Measurements from ENCODE around the gene GJD3.
A peak's percentile ranks its signal among the peaks of the same experiment; 100 is the strongest.

Gene GJD3

GRCh38 chr17:40340327-40340726 lies 24.2 kb downstream of the GJD3 start:
- no peak for DNase-seq (ENCODE audit: low read depth)

DNA sequence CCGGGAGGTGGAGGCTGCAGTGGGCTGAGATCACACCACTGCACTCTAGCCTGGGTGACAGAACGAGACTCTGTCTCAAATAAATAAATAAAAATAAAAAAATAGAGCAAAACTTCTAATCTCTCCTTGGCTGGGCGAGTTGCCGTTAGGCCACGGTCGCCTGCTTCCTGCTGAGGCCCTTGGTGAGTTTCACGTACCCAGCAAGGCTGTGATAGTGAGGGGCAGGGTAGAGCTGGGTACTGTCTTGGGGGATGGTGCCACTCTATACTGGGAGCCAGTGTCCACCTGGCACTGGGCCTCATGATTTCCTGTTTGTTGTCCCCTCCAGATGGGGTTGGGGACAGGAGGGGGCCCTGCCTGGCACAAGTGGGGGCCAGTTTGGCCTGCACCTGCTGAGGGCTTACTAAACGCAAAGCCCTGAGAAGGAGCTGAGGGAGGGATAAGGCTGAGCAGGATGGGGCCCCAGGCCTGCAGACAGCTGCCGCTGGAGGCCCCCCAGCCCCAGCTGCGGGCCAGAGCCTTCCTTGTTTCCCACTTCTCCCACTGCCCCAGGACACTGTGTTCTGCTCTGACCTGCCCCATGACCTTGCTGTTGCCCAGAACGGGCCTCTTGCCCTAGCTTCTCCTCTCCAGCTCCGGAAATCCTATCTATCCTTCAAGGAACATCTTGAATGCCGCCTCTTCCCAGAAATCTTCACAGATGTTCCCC lies 25.4 kb downstream of the GJD3 start:
- DNase-seq (ENCODE audit: low read depth): no peak

DNA sequence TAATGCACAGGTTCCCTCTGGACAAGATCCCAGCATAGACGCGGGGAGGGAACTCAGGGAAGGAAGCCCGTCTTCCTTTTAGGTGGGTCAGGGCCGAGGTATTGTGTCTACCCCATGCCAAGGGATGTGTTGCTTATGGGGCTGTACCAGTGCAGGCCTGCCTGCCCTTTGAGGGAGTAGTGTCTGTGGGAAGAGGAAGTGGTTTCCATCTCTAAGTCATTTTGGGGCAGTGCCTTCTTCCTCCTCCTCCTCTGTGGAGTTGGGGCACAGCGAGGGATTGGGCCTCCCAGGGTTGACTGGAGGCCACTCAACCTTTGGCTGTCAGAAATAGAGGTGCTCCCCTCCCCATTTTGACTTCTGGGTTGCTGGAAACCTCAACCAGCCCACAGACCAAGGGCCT lies 26.5 kb downstream of the GJD3 start:
- DNase-seq (ENCODE audit: low read depth): no peak

- DNase-seq (ENCODE audit: low read depth): no peak
These were observed 27.2 kb downstream of the GJD3 start for GRCh38 chr17:40337351-40337750.

DNA sequence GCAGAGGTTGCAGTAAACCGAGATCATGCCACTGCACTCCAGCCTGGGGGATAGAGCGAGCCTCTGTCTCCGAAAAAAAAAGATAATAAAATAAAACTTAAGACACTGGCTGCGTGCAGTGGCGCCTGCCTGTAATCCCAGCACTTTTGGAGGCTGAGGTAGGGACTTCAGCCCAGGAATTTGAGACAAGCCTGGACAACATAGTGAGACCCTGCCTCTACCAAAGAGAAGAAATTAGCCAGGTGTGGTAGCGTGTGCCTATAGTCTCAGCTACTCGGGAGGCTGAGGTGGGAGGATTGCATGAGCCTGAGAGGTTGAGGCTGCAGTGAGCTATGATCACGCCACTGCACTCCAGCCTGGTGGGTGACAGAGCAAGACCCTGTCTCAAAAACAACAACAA lies 28.9 kb downstream of the GJD3 start:
- no peak for DNase-seq (ENCODE audit: low read depth)

GRCh38 chr17:40333781-40334448 lies 30.6 kb downstream of the GJD3 start:
- no peak for DNase-seq (ENCODE audit: low read depth)

DNA sequence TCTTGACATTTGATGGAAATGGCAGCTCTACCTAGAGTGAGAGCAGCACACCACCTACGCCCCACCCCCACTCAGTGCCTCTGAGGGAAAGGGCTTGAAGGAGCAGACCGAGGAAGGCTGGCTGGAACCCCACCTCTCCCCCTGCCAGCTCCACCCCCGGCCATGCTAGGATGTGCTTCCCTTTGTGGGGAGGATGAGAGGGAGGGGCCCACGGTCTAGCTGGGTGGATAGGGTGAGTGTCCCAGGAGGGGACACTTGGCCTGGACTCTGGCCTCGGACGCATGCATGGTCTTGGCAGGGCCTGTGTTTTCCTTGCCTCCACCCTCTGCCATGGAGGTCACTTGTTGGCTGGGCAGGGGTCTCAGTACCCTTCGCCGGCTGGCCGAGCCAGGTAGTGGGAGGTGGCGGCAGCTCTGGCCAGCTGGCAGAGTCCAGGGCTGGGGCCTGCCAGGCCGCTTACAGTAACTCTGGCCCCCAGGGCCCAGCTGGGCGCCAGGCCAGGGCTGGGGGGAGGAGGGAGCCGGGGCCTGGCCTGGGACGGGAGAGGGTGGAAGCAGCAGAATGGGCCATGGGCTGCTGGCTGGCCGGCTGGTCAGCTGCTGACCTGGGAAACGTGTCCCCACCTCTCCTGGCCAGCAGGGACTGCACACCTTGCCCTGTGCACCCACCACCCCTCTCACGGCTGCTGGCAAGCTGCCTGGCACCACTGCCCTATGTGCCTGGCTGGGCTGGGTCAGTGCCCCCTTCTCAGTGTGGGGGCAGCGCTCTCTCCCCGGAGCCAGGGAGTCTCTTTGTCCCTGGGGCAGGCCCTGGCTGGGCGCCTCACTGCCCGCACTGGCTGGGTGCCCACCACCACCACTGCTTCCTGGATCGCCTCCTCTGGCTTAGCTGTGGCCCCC lies 32.5 kb downstream of the GJD3 start:
- no peak for DNase-seq (ENCODE audit: low read depth)

GRCh38 chr17:40330850-40331470 lies 33.6 kb downstream of the GJD3 start:
- DNase-seq (ENCODE audit: low read depth): no peak

GRCh38 chr17:40329839-40330794 lies 34.4 kb downstream of the GJD3 start:
- no peak for DNase-seq (ENCODE audit: low read depth)

DNA sequence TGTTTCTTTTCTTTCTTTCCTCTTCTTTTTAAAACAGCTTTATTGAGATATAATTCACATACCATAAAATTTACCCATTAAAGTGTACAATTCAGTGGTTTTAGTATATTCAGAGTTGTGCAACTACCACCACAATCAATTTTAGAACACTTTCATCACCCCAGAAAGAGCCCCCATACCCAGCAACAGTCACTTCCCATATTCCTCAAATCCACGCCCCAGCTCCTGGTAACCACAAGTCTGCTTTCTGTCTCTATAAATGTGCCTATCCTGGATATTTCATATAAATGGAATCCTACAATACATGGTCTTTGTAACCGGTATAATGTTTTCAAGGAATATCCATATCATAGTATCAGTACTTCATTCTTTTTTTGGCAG lies 36.2 kb downstream of the GJD3 start:
- DNase-seq (ENCODE audit: low read depth): no peak

DNA sequence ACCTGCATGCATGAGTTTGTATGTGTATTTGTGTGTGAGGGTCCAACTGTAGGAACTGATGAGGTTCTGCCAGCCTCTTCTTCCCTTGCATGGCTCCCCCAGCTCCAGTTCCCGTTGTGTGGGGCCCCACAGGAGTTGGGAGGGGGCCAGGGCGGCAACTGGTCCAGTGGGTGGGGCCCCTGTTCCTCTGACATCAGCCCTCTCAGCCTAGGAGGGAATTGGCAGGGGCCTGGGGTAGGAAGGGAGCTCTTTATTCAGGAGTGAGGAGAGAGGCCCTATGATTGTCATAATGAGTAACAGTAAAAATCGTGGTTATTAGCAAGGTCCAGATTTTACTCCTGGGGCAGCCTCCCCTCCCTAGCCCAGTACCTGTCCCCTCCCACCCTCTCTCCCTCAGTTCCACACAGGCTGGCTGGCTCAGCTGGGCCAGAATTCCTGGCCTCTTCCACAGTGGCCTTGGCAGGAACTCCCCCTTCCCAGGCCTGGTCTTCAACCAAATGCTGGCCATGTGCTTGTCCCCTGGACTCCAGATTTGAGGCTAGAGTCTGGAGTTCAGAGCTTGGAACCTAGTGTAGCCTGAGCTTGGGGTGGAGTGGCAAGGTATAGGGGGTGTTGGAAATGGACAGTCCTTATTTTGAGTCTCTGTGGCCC lies 36.7 kb downstream of the GJD3 start:
- DNase-seq (ENCODE audit: low read depth): no peak

GRCh38 chr17:40327244-40327729 lies 37.2 kb downstream of the GJD3 start:
- DNase-seq (ENCODE audit: low read depth): no peak

GRCh38 chr17:40326832-40327199 lies 37.7 kb downstream of the GJD3 start:
- no peak for DNase-seq (ENCODE audit: low read depth)

DNA sequence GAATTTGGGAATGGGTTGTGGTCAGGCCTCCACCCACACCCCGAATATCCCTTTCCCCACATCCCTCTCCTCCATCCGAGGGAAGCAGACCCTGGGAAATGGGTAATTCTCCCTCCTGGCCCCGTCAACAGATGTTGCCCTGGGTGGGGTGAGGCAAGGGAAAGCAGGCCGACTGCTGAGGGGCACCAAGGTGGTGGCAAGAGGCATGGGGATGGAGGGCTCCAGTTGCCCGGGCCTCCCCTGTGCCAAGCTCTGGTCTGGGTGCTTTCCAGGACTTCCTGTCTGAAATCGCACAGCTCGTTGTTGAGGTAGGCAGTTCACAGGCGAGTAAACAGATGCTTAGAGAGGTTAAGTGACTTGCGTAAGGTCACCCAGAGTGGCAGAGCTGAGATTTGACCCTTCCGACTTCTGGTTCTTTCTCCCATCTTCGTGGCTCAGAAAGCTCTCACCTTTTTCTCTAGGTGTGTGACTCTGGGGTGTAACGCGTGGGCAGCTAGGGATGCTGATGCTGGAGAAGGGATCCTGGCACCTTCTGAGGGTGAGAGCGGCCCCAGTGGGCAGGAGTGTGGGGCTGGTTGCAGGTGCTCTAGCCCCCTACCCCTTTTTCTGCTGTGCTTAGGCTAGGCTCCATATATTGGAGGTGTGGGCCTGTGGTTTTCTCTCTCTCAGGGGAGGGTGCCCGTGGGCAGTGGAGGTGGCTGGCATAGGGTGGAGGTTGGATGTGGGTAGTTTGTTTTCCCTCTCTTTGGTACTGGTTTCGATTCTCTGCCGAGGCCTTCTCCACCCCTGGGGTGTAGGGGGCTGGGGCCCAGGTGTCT lies 38.3 kb downstream of the GJD3 start:
- DNase-seq (ENCODE audit: low read depth): no peak

GRCh38 chr17:40325156-40326013 lies 39.2 kb downstream of the GJD3 start:
- no peak for DNase-seq (ENCODE audit: low read depth)

- peak; percentile 62 for DNase-seq (ENCODE audit: low read depth)
These were observed 40.9 kb downstream of the GJD3 start for GRCh38 chr17:40323391-40324381.

Measured in activated T-helper 9 cell treated with anti-CD3 and anti-CD28 coated beads, Interleukin-2, amount 50 U/mL, for 16 hours (primary cell).